Measurements from ENCODE around the gene SHH.
"Not testable (repeated sequence)": the region's sequence is repeated elsewhere in the genome, so short reads cannot be mapped to it uniquely, and the experiment has no call there.

SHH gene

DNA sequence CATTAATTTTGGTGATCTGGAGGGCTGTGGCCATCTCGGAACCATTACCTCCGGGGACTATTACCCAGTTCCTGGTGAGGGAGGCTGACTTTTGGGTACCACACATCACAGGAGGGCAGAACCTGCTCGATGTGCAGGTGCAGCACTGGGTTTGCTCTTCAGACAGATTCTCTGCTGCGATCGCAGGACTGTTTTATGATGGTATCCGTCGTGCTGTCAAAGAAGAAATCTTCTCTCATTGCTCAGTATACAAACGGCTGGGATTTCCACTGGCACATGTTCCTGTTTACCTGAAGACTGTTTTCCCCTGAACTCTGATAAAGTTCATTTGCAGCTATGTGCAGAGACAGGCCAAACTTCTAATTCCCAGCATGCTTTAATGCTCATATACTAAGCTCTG is 27.2 kb upstream of the SHH start:
- in situ Hi-C loops (cut with HindIII; ENCODE audit: low sequenced_read_pairs), result no loop called here
- no peak for DNase-seq (ENCODE audit: low read depth)
- TF ChIP-seq, protein P1, sequence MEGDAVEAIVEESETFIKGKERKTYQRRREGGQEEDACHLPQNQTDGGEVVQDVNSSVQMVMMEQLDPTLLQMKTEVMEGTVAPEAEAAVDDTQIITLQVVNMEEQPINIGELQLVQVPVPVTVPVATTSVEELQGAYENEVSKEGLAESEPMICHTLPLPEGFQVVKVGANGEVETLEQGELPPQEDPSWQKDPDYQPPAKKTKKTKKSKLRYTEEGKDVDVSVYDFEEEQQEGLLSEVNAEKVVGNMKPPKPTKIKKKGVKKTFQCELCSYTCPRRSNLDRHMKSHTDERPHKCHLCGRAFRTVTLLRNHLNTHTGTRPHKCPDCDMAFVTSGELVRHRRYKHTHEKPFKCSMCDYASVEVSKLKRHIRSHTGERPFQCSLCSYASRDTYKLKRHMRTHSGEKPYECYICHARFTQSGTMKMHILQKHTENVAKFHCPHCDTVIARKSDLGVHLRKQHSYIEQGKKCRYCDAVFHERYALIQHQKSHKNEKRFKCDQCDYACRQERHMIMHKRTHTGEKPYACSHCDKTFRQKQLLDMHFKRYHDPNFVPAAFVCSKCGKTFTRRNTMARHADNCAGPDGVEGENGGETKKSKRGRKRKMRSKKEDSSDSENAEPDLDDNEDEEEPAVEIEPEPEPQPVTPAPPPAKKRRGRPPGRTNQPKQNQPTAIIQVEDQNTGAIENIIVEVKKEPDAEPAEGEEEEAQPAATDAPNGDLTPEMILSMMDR (IDR thresholded peaks at IDR 0.05; ENCODE audit: low read depth, low read length, missing control alignments), result no peak
- H3K4me3 ChIP-seq (ENCODE audit: low read depth, low read length), result no peak overlapping the region

DNA sequence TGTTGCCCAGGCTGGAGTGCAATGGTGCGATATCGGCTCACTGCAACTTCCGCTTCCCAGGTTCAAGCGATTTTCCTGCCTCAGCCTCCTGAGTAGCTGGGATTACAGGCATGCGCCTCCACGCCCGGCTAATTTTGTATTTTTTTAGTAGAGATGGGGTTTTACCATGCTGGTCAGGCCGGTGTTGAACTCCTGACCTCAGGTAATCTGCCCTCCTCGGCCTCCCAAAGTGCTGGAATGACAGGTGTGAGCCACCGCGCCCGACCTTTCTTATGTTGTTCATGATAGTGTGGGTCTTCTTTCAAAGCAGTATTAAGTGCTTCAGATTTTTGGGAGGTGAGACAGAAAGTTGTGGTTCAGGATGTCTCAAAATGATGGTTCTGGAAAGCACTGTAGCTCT is 26.0 kb upstream of the SHH start:
- in situ Hi-C loops (cut with HindIII; ENCODE audit: low sequenced_read_pairs); DNase-seq (ENCODE audit: low read depth); H3K4me3 ChIP-seq (ENCODE audit: low read depth, low read length): not testable (repeated sequence)

DNA sequence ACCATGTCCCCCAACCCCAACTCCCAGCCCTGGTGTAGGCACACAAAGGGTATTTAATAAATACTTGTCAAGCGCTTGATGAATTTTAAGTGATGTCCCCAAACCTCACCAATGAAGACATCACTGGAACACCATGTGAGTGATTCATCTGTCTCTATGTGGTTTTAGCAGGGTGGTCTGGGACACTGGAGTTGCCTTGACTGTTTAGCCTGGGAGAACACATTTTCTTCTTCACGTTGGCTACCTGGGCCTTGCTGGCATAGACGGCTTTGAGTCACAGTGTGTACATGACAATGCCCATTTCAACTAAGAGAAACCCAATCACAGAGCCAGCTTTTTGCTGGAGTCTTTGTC is 24.8 kb upstream of the SHH start:
- in situ Hi-C loops (cut with HindIII; ENCODE audit: low sequenced_read_pairs), result no loop called here
- TF ChIP-seq, protein P1 (IDR thresholded peaks at IDR 0.05; ENCODE audit: low read depth, low read length, missing control alignments), result no peak

DNA sequence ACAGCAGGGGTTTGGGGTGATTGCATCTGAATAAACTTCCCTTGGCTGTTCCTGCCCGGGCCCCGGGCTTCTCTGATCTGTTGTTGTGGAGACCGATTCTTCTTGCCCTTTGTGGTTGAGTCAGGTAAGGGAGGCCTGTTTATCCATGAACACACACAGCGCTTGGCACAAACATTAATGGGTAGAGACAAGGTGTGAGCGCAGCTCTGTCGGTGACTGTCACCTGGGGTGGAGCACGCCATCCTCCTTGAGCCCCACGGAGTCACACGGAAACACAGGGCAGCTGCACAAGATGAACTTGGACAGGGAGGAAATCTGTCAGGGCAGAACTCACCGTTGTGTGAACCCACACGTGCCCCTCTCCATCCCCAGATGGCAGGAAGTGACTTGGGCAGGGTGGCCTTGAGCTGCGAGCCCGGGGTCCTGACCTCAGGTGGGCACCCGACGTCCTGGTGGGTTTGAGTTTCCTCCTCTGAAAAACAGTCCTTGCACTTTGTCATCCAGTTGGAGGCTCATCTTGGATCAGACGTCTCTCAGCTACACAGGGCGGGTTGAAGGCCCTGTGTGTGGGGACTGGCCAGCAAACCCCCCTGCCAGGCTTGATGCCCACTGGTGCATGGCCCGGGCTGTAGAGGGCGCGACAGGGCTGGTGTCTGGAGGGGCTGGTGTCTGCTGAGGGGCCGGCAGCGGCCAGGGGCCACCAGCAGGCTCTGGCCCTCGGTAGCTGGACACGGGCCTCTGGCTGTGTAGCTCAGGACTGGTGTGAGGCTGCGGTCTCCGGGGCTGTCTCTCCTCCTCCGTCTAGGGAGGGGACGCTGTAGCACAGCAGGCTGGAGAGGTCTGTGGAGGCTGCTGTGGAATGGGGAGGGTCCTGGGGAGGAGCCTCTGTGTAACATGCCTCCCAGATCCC is 24.2 kb upstream of the SHH start:
- TF ChIP-seq, protein P1 (IDR thresholded peaks at IDR 0.05; ENCODE audit: low read depth, low read length, missing control alignments), result no peak
- DNase-seq (ENCODE audit: low read depth), result no peak
- no peak overlapping the region for H3K4me3 ChIP-seq (ENCODE audit: low read depth, low read length)
- in situ Hi-C loops (cut with HindIII; ENCODE audit: low sequenced_read_pairs), result no loop called here

More for the DNA sequence above, 24.8 kb upstream of the SHH start:
- no peak for DNase-seq (ENCODE audit: low read depth)
- H3K4me3 ChIP-seq (ENCODE audit: low read depth, low read length), result no peak overlapping the region

DNA sequence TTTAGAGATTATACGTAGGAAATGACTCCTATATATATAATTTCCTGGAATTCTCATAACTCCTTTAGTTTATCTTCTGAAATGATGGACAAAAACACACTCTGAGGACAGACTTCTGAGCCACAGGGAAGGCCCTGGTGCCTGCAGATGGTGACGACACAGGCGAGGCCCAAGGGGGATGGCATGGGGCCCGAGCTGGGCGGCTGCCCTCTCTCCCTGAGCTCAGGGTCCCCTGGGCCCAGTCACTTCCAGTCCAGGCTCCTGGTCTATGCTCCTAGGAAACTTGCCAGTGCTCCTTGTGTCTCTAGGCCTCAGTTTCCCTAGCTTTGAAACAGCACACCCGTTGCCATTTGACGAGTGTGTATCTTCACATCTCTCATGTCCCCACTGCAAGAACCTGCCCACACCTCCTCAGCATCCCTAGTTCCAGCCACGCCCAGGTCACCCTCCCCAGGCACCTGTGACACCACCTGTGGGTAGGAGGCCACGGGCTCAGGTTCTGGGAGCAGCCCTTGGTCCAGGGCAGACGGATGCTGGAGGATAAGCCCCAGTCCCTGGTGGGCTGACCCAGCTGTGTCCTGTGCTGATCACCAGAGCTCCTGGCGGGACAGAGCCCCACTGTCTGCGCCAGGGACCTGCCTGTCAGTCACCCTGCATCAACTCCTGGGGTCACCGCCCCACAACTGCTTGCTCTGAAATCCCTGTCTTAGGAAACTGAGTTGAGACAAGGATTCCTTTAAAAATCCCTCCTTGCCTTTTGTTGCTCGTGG is 23.4 kb upstream of the SHH start:
- no peak for DNase-seq (ENCODE audit: low read depth)
- no peak overlapping the region for H3K4me3 ChIP-seq (ENCODE audit: low read depth, low read length)
- TF ChIP-seq, protein P1 (IDR thresholded peaks at IDR 0.05; ENCODE audit: low read depth, low read length, missing control alignments), result no peak
- in situ Hi-C loops (cut with HindIII; ENCODE audit: low sequenced_read_pairs), result no loop called here

DNA sequence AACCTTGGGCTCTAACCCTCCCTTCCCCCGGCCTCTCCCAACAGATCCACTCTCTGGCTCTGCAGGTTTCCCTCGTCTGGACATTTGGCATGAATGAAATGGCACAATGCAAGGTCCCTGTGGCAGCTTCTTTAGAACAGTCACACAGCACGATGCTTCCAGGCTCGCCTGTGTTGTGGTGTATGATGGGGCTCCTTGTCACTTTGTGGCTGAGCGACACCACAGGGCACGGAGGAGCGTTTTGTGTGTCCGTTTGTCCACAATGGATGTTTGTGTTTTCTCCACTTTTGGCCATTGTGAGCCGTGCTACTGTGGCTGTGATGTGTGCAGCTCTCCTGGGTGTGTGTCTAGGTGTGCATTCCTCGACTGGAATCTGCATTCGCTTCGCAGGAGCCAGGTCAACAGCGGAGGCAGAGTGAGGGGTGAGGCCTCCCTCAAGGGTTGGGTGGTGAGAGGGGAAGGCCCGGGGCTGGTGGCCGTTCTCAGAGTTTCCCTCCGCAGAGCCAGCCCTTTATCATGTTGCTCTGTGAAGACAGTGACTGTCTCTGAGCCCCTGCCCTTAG is 22.3 kb upstream of the SHH start:
- TF ChIP-seq, protein P1 (IDR thresholded peaks at IDR 0.05; ENCODE audit: low read depth, low read length, missing control alignments), result no peak
- in situ Hi-C loops (cut with HindIII; ENCODE audit: low sequenced_read_pairs), result no loop called here
- no peak overlapping the region for H3K4me3 ChIP-seq (ENCODE audit: low read depth, low read length)
- DNase-seq (ENCODE audit: low read depth), result no peak

Measured in astrocyte of the cerebellum (primary cell).